Type B pancreatic cell (in vitro differentiated cells): ENCODE data around the gene ASTN1. TPM values are rescaled to one million over a fixed set of nuclear protein-coding genes. Genes with fewer than 3 reads are reported as not detected.

ENCODE experiments used
- DNase-seq: peaks from one replicate; pipeline ENCODE4 v3.0.0; 2021; ENCODE audit warnings: mixed read lengths; ENCODE audit not compliant: unreplicated experiment; ENCODE audit errors: extremely low spot score
- H3K27ac Mint-ChIP-seq: 2 replicates; pipeline ENCODE4 v1.8.0; 2021; ENCODE audit warnings: mild to moderate bottlenecking, mixed read lengths
- H3K27me3 Mint-ChIP-seq: 2 replicates; pipeline ENCODE4 v1.8.0; 2021; ENCODE audit warnings: mixed read lengths
- H3K36me3 Mint-ChIP-seq: 2 replicates; pipeline ENCODE4 v1.8.0; 2021; ENCODE audit warnings: mixed read lengths
- H3K4me1 Mint-ChIP-seq: one replicate; pipeline ENCODE4 v1.8.0; 2021; ENCODE audit warnings: mixed read lengths; ENCODE audit not compliant: unreplicated experiment
- H3K4me3 Mint-ChIP-seq: 2 replicates; pipeline ENCODE4 v1.8.0; 2021; ENCODE audit warnings: mild to moderate bottlenecking, mixed read lengths
- H3K9me3 Mint-ChIP-seq: 2 replicates; pipeline ENCODE4 v1.8.0; 2021; ENCODE audit warnings: mixed read lengths
- total RNA-seq: library from RNA; stranded (reverse); gene quantifications from 2 replicates; pipeline ENCODE4 v1.2.1, GENCODE V29; 2021; ENCODE audit warnings: low replicate concordance
- TF ChIP-seq, protein P1 (sequence below): fragments of 200-600 bp; sonication (generic); conservative IDR thresholded peaks from 2 replicates; pipeline ENCODE4 v1.5.0; 2021; ENCODE audit warnings: antibody characterized with exemption, mild to moderate bottlenecking

ASTN1 gene
- total RNA-seq, 1 donor from 2014 or later: 24.9 TPM

DNA sequence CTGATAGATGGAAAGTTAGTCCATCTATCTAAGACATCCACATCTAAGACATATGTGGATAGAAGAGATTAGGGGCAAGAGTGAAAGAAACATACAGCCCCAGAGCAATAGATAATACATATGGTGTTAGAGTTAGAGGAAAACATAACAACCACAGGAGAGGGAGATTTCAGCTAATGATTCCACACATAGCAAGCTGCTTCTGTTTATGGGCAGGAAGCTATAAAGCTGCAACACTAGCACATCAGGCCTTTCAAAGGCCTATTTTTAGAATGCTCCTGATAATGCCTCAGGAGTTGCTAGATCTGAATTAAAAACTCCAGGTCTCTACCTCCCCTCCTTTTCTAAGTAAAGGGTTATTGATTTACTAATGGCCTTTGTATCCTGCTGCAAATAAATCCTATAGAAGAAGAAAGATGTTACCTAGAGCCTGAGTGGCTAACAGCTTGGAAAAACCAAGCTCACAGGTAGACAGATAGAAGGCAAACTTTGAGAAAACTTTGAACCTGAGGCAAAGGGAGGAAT is 42.4 kb upstream of the ASTN1 start:
- TF ChIP-seq, protein P1, sequence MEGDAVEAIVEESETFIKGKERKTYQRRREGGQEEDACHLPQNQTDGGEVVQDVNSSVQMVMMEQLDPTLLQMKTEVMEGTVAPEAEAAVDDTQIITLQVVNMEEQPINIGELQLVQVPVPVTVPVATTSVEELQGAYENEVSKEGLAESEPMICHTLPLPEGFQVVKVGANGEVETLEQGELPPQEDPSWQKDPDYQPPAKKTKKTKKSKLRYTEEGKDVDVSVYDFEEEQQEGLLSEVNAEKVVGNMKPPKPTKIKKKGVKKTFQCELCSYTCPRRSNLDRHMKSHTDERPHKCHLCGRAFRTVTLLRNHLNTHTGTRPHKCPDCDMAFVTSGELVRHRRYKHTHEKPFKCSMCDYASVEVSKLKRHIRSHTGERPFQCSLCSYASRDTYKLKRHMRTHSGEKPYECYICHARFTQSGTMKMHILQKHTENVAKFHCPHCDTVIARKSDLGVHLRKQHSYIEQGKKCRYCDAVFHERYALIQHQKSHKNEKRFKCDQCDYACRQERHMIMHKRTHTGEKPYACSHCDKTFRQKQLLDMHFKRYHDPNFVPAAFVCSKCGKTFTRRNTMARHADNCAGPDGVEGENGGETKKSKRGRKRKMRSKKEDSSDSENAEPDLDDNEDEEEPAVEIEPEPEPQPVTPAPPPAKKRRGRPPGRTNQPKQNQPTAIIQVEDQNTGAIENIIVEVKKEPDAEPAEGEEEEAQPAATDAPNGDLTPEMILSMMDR: no peak
- H3K36me3 Mint-ChIP-seq: no peaks in the 10 kb centered on the region
- no peaks in the 10 kb centered on the region for H3K27me3 Mint-ChIP-seq
- H3K4me3 Mint-ChIP-seq: no peak overlapping the region
- peaks cover 35% of the 10 kb centered on the region for H3K4me1 Mint-ChIP-seq
- H3K9me3 Mint-ChIP-seq: no peaks in the 10 kb centered on the region
- no peak for DNase-seq
- no peak overlapping the region for H3K27ac Mint-ChIP-seq

- Mint-ChIP-seq H3K9me3 (no peaks in the 10 kb centered on the region), H3K4me3 (no peak overlapping the region), H3K27me3 (no peaks in the 10 kb centered on the region), H3K36me3 (peaks cover 4% of the 10 kb centered on the region), H3K27ac (peak overlapping the region; percentile 2), H3K4me1 (no peaks in the 10 kb centered on the region)
- no peak for DNase-seq
- TF ChIP-seq, protein P1: no peak
These were observed 35.8 kb upstream of the ASTN1 start for GRCh38 chr1:177200290-177200689.

DNA sequence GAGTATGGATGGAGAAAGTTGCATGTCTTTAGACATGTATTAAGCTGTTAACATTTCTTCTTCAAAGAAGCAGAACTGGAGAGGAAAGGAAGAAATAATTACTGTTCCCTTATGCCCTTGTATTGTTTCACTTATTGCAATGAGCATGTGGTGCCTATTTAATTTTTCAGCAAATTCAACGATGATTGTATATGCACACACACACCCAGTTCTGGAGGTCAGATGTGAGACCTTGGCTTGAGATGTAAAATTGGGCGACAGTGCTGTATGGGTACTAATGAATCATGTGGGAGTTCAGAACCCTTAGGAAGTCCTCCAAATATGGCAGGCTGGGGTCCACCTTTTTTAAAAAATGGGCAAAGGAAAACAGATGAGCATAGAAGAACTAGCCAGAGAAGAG is 33.7 kb upstream of the ASTN1 start:
- Mint-ChIP-seq H3K4me3 (no peak overlapping the region), H3K4me1 (no peaks in the 10 kb centered on the region), H3K27ac (no peak overlapping the region), H3K36me3 (peaks cover 4% of the 10 kb centered on the region), H3K27me3 (no peaks in the 10 kb centered on the region), H3K9me3 (no peaks in the 10 kb centered on the region)
- TF ChIP-seq, protein P1: no peak
- DNase-seq: no peak

- Mint-ChIP-seq H3K4me3 (peak overlapping the region; percentile 0), H3K27me3 (peaks cover 3% of the 10 kb centered on the region), H3K36me3 (peaks cover 4% of the 10 kb centered on the region), H3K9me3 (peaks cover 5% of the 10 kb centered on the region), H3K27ac (peak overlapping the region; percentile 6), H3K4me1 (no peaks in the 10 kb centered on the region)
- no peak for DNase-seq
- TF ChIP-seq, protein P1: no peak
These were observed 25.9 kb upstream of the ASTN1 start for GRCh38 chr1:177190308-177190970.

DNA sequence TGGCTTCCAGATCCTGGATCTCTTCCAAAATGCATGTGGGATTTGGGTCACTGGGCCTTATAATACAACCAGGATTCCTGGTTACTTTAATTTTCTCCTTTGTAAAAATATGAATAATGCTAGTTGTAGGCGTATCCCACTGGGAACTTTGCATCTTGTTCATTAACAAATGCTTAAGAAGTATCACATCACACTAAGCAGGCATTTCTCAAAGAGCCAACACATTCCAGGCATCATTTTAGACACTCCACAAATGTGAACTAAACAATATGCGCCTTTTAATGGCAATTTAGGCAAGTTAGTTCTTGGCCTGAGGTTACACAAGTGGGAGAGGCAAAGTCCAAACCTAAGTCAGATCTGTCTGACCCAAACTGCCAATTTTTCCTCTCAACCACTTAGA is 22.1 kb upstream of the ASTN1 start:
- TF ChIP-seq, protein P1: no peak
- Mint-ChIP-seq H3K4me3 (no peak overlapping the region), H3K36me3 (peaks cover 4% of the 10 kb centered on the region), H3K27ac (no peak overlapping the region), H3K9me3 (peaks cover 9% of the 10 kb centered on the region), H3K27me3 (peaks cover 13% of the 10 kb centered on the region), H3K4me1 (peaks cover 18% of the 10 kb centered on the region)
- DNase-seq: no peak
